Brain microvascular endothelial cell (primary cell): ENCODE measurements around the gene UGT2B7.

ENCODE experiments used
- DNase-seq: peaks from one replicate; pipeline ENCODE4 v3.0.0-alpha.2; 2020
- H3K27ac ChIP-seq: fragments of 250-450 bp; sonication (Bioruptor Pico); 2 replicates; pipeline ENCODE4 v1.5.1; 2020; ENCODE audit warnings: mild to moderate bottlenecking, moderate library complexity
- H3K27me3 ChIP-seq: fragments of 250-450 bp; sonication (Bioruptor Pico); replicated peaks from 2 replicates; pipeline ENCODE4 v1.5.1; 2020; ENCODE audit warnings: mild to moderate bottlenecking
- H3K36me3 ChIP-seq: fragments of 250-450 bp; sonication (Bioruptor Pico); replicated peaks from 2 replicates; pipeline ENCODE4 v1.5.1; 2020; ENCODE audit warnings: mild to moderate bottlenecking
- H3K4me3 ChIP-seq: 2 replicates; pipeline ENCODE4 v1.5.1; 2011; ENCODE audit warnings: low read depth, mild to moderate bottlenecking, control low read depth, low read length, moderate library complexity
- CTCF ChIP-seq: IDR thresholded peaks from 2 replicates; pipeline ENCODE4 v1.5.1; 2011; ENCODE audit warnings: low read depth, mild to moderate bottlenecking, moderate library complexity, low read length, control low read depth, inconsistent platforms; ENCODE audit errors: missing control alignments
- in situ Hi-C: cut with HindIII; loops from 2 replicates; pipeline ENCODE4 v1.10.0; 2017; ENCODE audit warnings: low sequenced_read_pairs, low pct_ligation_motif_present

Gene UGT2B7

GRCh38 chr4:69154021-69154420, 57.7 kb downstream of the UGT2B7 start:
- no peak overlapping the region for H3K4me3 ChIP-seq
- no peak for TF ChIP-seq CTCF
- H3K36me3 ChIP-seq: no peaks in the 10 kb centered on the region
- H3K27ac ChIP-seq: no peak overlapping the region
- H3K27me3 ChIP-seq: no peaks in the 10 kb centered on the region
- no peak for DNase-seq
- in situ Hi-C loops: no loop called here

- no peak for DNase-seq
- in situ Hi-C loops: no loop called here
- no peaks in the 10 kb centered on the region for H3K27me3 ChIP-seq
- no peak overlapping the region for H3K27ac ChIP-seq
- peak; percentile 62 for TF ChIP-seq CTCF
- no peaks in the 10 kb centered on the region for H3K36me3 ChIP-seq
- no peak overlapping the region for H3K4me3 ChIP-seq
Observed at GRCh38 chr4:69156913-69157312, 60.6 kb downstream of the UGT2B7 start.
